ENCODE data around the gene NET1.

DNA sequence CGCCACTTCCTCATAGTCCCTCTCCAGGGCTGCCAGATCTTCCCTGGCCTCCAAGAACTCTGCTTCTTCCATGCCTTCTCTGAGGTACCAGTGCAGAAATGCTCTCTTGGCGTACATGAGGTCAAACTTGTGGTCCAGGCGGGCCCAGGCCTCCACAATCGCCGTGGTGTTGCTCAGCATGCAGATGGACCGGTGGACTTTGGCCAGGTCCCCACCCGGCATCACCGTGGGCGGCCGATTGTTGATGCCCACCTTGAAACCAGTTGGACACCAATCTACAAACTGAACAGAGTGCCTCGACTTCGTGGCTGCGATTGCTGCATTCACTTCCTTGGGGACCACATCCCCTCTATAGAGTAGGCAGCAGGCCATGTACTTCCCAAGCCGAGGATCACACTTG, 18.8 kb upstream of the NET1 start:
- no peak for TF ChIP-seq POLR2AphosphoS5 (IDR thresholded peaks at IDR 0.05; ENCODE audit: borderline replicate concordance, low read depth, low read length)
- TF ChIP-seq EZH2 (IDR thresholded peaks at IDR 0.05), result no peak
